ENCODE measurements around the gene FLT1.

FLT1 gene

GRCh38 chr13:28494778-28495537 lies at the start of gene FLT1:
TSS of gene FLT1 (minus strand) at chr13:28495128. CDS start at chr13:28494843, 285 bp downstream.
- H3K27me3 ChIP-seq (ENCODE audit: insufficient read depth, low read length), result peaks cover 5% of the 10 kb centered on the region
- H3K9me2 ChIP-seq (ENCODE audit: low read depth, low read length), result no peaks in the 10 kb centered on the region
- H3K9ac ChIP-seq (ENCODE audit: low read length), result no peak within 1 kb of the TSS
- H3K36me3 ChIP-seq (ENCODE audit: insufficient read depth, low read length), result no peaks in the 10 kb centered on the region
- H3K4me3 ChIP-seq (ENCODE audit: low read depth, low read length, poor library complexity, severe bottlenecking), result no peak within 1 kb of the TSS
- no peak within 1 kb of the TSS for H3K27ac ChIP-seq (ENCODE audit: low read depth, low read length, poor library complexity, severe bottlenecking)
- no peaks in the 10 kb centered on the region for H3K9me3 ChIP-seq (ENCODE audit: low read length)
- H4K20me1 ChIP-seq (ENCODE audit: insufficient read depth, low read length), result no peaks in the 10 kb centered on the region
- no peaks in the 10 kb centered on the region for H3K79me2 ChIP-seq (ENCODE audit: insufficient read depth, low read length)
- no peaks in the 10 kb centered on the region for H3F3A ChIP-seq (ENCODE audit: insufficient read depth, low read length)
- H2AFZ ChIP-seq (ENCODE audit: low read length), result no peak within 1 kb of the TSS
- no peaks in the 10 kb centered on the region for H3K4me1 ChIP-seq (ENCODE audit: insufficient read depth, low read length, severe bottlenecking)
- H3K4me2 ChIP-seq (ENCODE audit: low read length), result no peak within 1 kb of the TSS
- no peak for TF ChIP-seq CTCF (IDR thresholded peaks at IDR 0.05; ENCODE audit: low read length)
- no peak for TF ChIP-seq EZH2 (IDR thresholded peaks at IDR 0.05; ENCODE audit: borderline replicate concordance, low read length)

- Histone ChIP-seq H3K4me3 (ENCODE audit: low read depth, low read length, poor library complexity, severe bottlenecking) (no peak overlapping the region), H3K9ac (ENCODE audit: low read length) (no peak overlapping the region), H3K9me3 (ENCODE audit: low read length) (no peaks in the 10 kb centered on the region), H3K4me2 (ENCODE audit: low read length) (no peak overlapping the region), H3K27me3 (ENCODE audit: insufficient read depth, low read length) (no peaks in the 10 kb centered on the region), H3K36me3 (ENCODE audit: insufficient read depth, low read length) (no peaks in the 10 kb centered on the region), H2AFZ (ENCODE audit: low read length) (no peak overlapping the region), H3K79me2 (ENCODE audit: insufficient read depth, low read length) (no peaks in the 10 kb centered on the region), H4K20me1 (ENCODE audit: insufficient read depth, low read length) (no peaks in the 10 kb centered on the region), H3K4me1 (ENCODE audit: insufficient read depth, low read length, severe bottlenecking) (no peaks in the 10 kb centered on the region), H3F3A (ENCODE audit: insufficient read depth, low read length) (no peaks in the 10 kb centered on the region), H3K27ac (ENCODE audit: low read depth, low read length, poor library complexity, severe bottlenecking) (no peak overlapping the region), H3K9me2 (ENCODE audit: low read depth, low read length) (no peaks in the 10 kb centered on the region)
- no peak for TF ChIP-seq EZH2 (IDR thresholded peaks at IDR 0.05; ENCODE audit: borderline replicate concordance, low read length)
- no peak for TF ChIP-seq CTCF (IDR thresholded peaks at IDR 0.05; ENCODE audit: low read length)
These were observed 49.1 kb upstream of the FLT1 start for GRCh38 chr13:28544026-28544425.

- TF ChIP-seq EZH2 (IDR thresholded peaks at IDR 0.05; ENCODE audit: borderline replicate concordance, low read length) (no peak), CTCF (IDR thresholded peaks at IDR 0.05; ENCODE audit: low read length) (no peak)
- H3K27ac ChIP-seq (ENCODE audit: low read depth, low read length, poor library complexity, severe bottlenecking), result no peak overlapping the region
- no peaks in the 10 kb centered on the region for H3K79me2 ChIP-seq (ENCODE audit: insufficient read depth, low read length)
- H3K4me3 ChIP-seq (ENCODE audit: low read depth, low read length, poor library complexity, severe bottlenecking), result no peak overlapping the region
- H2AFZ ChIP-seq (ENCODE audit: low read length), result no peak overlapping the region
- no peaks in the 10 kb centered on the region for H3K4me1 ChIP-seq (ENCODE audit: insufficient read depth, low read length, severe bottlenecking)
- no peaks in the 10 kb centered on the region for H3K27me3 ChIP-seq (ENCODE audit: insufficient read depth, low read length)
- H3K9me3 ChIP-seq (ENCODE audit: low read length), result no peaks in the 10 kb centered on the region
- H3F3A ChIP-seq (ENCODE audit: insufficient read depth, low read length), result no peaks in the 10 kb centered on the region
- H4K20me1 ChIP-seq (ENCODE audit: insufficient read depth, low read length), result no peaks in the 10 kb centered on the region
- H3K9ac ChIP-seq (ENCODE audit: low read length), result no peak overlapping the region
- no peaks in the 10 kb centered on the region for H3K9me2 ChIP-seq (ENCODE audit: low read depth, low read length)
- H3K4me2 ChIP-seq (ENCODE audit: low read length), result no peak overlapping the region
- H3K36me3 ChIP-seq (ENCODE audit: insufficient read depth, low read length), result no peaks in the 10 kb centered on the region
These were observed 47.9 kb upstream of the FLT1 start for GRCh38 chr13:28542804-28543203.

All from OCI-LY1 (cell line).